ES-I3 (cell line): ENCODE results near the gene METAP1.
"Not testable (repeated sequence)": the region's sequence is repeated elsewhere in the genome, so short reads cannot be mapped to it uniquely, and the experiment has no call there.

ENCODE experiments used
- H3K36me3 ChIP-seq: 2 replicates; pipeline ENCODE4 v1.6.1; 2013; ENCODE audit warnings: mild to moderate bottlenecking, low read length, control low read depth, moderate library complexity; ENCODE audit not compliant: insufficient read depth
- H3K4me1 ChIP-seq: 2 replicates; pipeline ENCODE4 v1.6.1; 2013; ENCODE audit warnings: mild to moderate bottlenecking, control low read depth, low read length; ENCODE audit not compliant: insufficient read depth
- H3K9ac ChIP-seq: 2 replicates; pipeline ENCODE4 v1.6.1; 2013; ENCODE audit warnings: low read depth, mild to moderate bottlenecking, low read length, moderate library complexity
- H3K9me3 ChIP-seq: 2 replicates; pipeline ENCODE4 v1.6.1; 2013; ENCODE audit warnings: mild to moderate bottlenecking, low read length, moderate library complexity; ENCODE audit not compliant: control insufficient read depth, insufficient read depth

METAP1 gene

DNA sequence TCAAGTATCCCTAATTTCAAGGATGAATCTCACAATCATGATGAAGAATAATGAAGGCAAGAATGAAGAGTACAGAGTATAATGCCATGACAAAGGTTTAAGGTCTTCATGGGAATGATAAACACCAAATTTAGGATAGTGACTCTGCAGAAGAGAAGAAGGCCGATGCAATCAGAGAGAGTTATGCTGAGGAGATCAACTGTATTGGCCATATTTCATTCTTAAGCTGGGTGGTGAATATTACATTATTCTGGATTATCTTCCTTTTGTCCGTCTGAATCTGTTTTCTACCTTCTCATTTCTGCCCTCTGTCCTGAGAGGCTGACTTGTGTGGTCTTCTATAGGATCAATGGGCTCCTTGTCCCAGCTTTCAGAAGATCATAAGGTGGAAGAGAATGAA, 7.8 kb upstream of the METAP1 start:
- no peaks in the 10 kb centered on the region for H3K9me3 ChIP-seq

DNA sequence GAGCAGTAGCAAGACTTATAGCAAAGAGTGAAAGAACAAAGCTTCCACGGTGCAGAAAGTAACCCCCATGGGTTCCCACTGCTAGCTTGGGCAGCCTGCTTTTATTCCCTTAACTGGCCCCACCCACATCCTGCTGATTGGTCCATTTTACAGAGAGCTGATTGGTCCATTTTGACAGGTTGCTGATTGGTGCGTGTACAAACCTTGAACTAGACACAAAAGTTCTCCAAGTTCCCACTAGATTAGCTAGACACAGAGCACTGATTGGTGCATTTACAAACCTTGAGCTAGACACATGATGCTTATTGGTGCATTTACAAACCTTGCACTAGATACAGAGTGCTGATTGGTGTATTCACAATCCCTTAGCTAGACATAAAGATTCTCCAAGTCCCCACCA, 2.7 kb upstream of the METAP1 start:
- H3K9ac ChIP-seq, H3K36me3 ChIP-seq, H3K4me1 ChIP-seq, H3K9me3 ChIP-seq: not testable (repeated sequence)

More for the DNA sequence above, 7.8 kb upstream of the METAP1 start:
- no peaks in the 10 kb centered on the region; the same call in 1 of the 2 replicates for H3K36me3 ChIP-seq
- no peaks in the 10 kb centered on the region for H3K4me1 ChIP-seq
- no peak overlapping the region for H3K9ac ChIP-seq

DNA sequence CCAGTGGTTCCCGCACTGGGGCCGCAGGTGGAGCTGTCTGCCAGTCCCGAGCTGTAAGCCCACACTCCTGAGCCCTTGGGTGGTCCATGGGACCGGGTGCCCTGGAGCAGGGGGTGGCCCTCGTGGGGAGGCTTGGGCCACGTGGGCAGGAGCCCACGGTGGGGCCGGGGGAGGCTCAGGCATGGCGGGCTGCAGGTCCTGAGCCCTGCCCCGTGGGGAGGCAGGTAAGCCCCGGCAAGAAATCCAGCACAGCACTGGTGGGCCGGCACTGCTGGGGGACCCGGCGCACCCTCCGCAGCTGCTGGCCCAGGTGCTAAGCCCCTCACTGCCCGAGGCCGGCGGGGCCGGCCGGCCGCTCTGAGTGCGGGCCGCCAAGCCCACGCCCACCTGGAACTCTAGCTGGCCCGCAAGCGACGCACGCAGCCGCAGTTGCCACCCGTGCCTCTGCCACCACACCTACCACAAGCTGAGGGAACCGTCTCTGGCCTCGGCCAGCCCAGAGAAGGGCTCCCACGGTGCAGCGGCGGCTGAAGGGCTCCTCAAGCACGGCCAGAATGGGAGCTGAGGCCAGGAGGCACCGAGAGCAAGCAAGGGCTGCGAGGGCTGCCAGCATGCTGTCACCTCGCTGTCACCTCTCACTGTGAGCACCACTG, 2.0 kb upstream of the METAP1 start:
- H3K9ac ChIP-seq, result no peak overlapping the region
- H3K36me3 ChIP-seq, result no peaks in the 10 kb centered on the region; the same call in 1 of the 2 replicates
- H3K9me3 ChIP-seq, result no peaks in the 10 kb centered on the region
- peaks cover 9% of the 10 kb centered on the region for H3K4me1 ChIP-seq

DNA sequence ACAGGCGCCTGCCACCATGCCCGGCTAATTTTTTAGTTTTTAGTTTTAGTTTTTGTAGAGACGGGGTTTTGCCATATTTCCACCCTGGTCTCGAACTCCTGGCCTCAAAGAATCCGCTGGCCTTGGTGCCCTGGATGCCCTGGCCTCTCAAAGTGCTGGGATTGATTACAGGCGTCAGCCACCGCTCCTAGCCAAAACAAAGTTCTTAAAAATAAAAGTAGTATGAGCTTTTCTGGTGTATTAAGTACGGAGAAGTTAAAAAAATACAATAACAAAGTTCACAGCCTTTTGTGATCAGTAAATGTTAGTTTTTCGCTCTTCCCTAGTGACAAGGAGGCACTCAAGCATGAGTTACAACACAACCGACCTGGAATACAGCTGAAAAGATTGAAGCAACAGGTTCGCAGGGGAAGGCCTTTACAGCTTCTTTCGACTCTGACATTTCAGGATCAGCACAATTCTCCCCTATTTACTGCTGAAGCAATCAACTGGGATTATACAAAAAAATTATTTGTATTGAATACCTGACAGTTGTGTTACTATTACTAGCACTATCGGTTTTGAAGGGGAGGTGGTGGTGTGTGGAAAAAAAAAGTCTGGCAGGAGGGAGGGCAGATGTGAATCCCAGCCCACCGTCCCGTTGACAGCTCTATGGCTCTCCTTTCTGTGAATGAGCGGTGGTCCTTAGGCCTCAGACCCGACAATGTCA, 893 bp upstream of the METAP1 start:
- no peaks in the 10 kb centered on the region for H3K9me3 ChIP-seq
- no peaks in the 10 kb centered on the region for H3K36me3 ChIP-seq
- H3K9ac ChIP-seq, result peak overlapping the region; percentile 67
- H3K4me1 ChIP-seq, result peaks cover 9% of the 10 kb centered on the region

DNA sequence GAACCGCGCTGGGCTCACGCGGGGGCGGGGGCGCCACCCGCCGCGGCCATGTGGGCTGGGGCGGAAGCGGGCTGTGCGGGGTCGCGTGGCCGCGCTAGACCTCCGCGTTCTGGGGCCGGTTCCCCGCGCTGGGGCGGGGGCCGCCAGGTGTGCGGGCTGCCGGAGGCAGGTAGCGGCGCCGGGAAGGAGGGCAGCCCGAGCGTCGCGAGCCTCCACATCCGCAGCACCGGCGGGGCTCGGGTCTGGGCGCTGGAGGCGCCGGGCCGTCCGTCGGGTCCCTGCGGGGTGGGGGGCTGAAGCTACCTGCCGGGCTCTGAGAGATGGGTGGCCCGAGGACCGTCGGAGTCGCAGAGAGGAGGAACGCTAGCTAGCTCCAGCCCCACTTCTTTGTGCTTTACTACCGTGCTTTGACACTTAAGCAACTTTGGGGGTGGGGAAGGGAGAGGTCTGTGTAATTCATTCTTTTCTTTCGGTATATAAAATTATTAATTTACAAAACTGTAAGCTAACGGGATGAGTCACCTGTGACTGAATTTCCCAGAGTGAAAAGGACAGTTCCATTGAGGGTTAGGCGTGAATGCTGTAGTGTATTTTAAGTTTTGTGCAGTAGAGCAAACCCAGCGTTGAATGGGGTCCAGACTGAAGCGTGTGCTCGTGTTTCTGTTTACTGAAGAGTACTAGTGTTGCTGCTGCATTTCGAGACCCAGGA, 689 bp downstream of the METAP1 start:
- Histone ChIP-seq H3K9me3 (no peaks in the 10 kb centered on the region), H3K36me3 (no peaks in the 10 kb centered on the region), H3K9ac (peak overlapping the region; percentile 98), H3K4me1 (peaks cover 9% of the 10 kb centered on the region)

DNA sequence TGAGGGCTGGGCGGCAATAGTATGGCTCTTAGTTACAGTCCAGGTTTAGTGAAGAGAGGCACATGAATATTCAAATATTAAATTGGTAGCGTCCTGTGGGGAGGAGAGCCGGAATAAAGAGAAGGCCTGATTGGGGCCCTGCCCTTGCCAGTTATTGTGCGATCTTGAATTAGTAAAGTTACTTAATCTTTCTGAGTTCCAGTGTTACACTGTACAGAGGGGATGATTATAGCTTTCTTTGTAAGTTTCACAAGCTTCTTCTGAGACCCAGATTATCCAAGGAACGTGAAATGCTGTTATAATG, 1.2 kb downstream of the METAP1 start:
- Histone ChIP-seq H3K9me3 (no peaks in the 10 kb centered on the region), H3K4me1 (peaks cover 9% of the 10 kb centered on the region), H3K36me3 (no peaks in the 10 kb centered on the region), H3K9ac (peak overlapping the region; percentile 98; the same call in 1 of the 2 replicates)

DNA sequence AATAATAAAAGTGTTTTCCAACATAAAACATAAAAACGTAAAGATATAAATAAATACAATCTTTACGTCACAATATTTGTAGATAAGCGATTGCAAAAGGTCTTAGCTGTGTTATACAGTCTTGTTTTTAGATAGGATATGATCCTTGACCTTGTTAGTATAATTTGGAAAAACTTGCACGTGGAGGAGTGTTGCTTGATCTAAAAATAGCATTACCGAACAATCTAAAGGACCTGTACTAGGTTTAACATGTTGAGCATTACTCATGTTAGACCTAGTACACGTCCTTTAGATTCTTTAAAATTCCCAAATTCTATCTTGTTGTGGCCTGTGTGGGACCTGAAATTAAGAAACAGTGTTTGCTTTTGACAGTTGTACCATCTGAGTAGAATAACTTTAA, 1.6 kb downstream of the METAP1 start:
- Histone ChIP-seq H3K36me3 (no peaks in the 10 kb centered on the region), H3K9ac (no peak overlapping the region; the same call in 1 of the 2 replicates), H3K4me1 (peaks cover 11% of the 10 kb centered on the region), H3K9me3 (no peaks in the 10 kb centered on the region)

DNA sequence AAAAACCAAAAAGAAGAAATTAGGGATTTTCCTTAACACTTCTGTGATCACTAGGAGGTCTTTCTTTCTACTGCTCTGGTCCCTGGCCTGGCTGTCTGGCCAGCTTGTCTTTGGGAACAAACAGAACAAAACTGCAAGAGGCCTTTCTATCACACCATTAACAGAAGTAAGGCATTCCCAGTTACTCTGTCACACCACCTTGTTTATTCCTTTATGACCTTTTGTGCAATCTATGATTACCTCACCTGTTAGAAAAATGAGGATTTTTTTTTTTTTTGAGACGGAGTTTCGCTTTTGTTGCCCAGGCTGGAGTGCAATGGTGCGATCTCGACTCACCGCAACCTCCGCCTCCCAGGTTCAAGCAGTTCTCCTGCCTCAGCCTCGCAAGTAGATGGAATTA, 3.0 kb downstream of the METAP1 start:
- Histone ChIP-seq H3K9ac (no peak overlapping the region), H3K9me3 (no peaks in the 10 kb centered on the region), H3K4me1 (peaks cover 20% of the 10 kb centered on the region)

DNA sequence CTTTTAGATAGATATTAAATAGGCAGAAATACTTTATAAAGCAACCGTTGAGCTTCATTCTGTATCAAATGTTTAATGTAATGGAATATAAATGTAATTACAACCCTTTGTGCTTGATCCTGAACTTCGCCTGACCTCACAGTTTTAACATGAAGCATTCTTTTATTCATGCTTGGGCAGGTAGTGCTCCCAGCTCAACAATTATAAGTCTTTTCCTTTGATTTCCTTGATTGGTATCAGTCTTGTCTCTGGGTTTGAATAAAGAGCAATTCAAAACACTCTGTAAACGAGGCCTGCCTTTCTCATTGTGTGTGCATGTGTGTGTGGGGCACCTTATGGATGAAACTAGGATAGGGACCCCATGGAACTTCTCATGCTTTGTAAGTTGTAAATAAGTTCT, 6.8 kb downstream of the METAP1 start:
- Histone ChIP-seq H3K36me3 (no peaks in the 10 kb centered on the region), H3K4me1 (peaks cover 15% of the 10 kb centered on the region), H3K9ac (no peak overlapping the region), H3K9me3 (no peaks in the 10 kb centered on the region)

More for the DNA sequence above, 3.0 kb downstream of the METAP1 start:
- H3K36me3 ChIP-seq, result no peaks in the 10 kb centered on the region

DNA sequence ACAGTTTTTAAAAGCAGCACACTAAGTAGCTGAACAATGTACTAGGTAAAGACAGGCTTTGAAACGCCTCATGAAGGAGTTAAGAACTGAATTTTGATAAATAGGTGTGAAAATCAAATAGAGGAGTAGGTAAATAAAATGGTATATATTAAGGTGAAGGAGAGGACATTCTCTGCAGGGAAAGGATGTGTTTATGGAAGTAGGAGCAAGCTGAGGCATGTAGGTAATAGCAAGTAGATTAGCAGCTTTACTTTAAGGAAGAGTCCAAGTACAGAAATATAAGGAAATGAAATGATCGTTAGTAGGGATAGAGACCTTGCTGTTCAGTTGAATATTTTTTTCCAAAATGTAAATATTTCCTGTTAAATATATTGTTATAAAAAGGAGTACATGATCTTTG, 12.5 kb downstream of the METAP1 start:
- Histone ChIP-seq H3K9ac (no peak overlapping the region), H3K4me1 (peaks cover 9% of the 10 kb centered on the region; the same call in 1 of the 2 replicates), H3K36me3 (no peaks in the 10 kb centered on the region), H3K9me3 (peaks cover 8% of the 10 kb centered on the region)

DNA sequence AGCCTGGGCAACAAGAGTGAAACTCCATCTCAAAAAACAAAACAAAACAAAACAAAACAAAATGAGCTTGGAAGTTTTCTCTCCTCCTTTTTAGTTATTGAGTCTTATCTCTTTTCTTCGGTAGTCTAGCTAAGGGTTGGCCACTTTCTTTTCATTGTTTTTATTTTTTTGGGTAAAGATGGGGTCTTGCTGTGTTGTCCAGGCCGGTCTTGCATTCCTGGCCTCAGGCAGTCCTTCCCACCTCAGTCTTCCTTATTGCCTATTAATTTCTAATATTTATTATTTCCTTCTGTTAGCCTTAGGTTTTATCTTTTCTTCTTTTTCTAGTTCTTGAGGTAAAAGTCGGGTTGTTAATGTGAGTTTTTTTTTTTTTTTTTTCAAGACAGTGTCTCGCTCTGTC, 16.4 kb downstream of the METAP1 start:
- Histone ChIP-seq H3K4me1 (peaks cover 12% of the 10 kb centered on the region; the same call in 1 of the 2 replicates), H3K9me3 (peaks cover 10% of the 10 kb centered on the region), H3K36me3 (no peaks in the 10 kb centered on the region; the same call in 1 of the 2 replicates), H3K9ac (no peak overlapping the region)

DNA sequence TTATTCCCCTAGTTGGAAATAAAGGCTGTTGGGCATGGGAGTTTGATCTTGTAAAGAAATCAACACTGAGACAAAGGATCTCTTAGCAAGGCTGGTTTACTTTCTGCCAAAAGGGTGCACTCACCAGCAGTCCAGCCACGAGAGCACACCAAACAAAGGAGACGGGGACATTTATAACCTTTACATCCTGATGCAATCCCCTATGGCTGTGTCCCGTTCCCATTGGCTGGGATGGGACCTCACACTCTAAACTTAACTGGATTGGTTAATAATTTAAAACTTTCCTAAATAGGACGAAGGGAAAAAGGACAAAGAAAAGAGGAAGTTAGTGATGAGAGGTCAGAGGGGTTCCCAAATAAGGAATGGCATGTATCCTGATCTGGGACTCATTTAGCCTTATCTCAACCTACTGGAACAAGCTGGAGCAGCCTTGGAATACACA, 17.9 kb downstream of the METAP1 start:
- H3K4me1 ChIP-seq, result peaks cover 5% of the 10 kb centered on the region; the same call in 1 of the 2 replicates
- no peak overlapping the region for H3K9ac ChIP-seq
- peaks cover 3% of the 10 kb centered on the region for H3K36me3 ChIP-seq
- H3K9me3 ChIP-seq, result peaks cover 10% of the 10 kb centered on the region

DNA sequence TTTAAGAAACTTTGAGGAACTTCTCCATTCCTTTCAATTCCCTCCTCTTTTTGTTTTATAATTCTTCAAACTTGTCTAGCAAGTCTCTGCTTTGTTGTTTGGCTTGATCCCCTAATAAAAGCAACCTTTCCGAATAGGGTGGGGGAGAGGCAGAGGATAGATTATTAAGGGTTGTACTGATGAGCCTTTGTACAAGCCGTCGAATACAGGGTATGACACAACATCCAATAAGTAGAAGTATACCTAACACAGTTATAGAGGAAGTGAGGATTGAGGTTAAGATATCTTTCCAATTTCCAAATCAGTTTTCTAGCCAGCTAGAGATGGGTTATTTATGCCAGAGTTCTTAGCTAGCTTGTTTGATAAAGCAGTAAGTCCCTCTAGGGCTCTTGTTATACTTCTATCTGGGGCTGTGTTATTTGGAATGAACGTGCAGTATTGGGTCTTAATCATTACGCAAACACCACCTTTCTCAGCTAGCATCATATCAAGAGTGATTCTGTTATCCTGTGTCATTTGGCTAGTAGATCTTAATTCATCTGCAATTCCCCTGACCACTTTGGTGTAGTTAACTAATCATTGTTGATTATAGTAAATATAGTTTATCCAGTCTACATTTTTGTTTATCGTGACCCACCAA, 18.5 kb downstream of the METAP1 start:
- Histone ChIP-seq H3K36me3 (peaks cover 3% of the 10 kb centered on the region), H3K9ac (no peak overlapping the region), H3K4me1 (peaks cover 5% of the 10 kb centered on the region; the same call in 1 of the 2 replicates), H3K9me3 (peaks cover 10% of the 10 kb centered on the region)

DNA sequence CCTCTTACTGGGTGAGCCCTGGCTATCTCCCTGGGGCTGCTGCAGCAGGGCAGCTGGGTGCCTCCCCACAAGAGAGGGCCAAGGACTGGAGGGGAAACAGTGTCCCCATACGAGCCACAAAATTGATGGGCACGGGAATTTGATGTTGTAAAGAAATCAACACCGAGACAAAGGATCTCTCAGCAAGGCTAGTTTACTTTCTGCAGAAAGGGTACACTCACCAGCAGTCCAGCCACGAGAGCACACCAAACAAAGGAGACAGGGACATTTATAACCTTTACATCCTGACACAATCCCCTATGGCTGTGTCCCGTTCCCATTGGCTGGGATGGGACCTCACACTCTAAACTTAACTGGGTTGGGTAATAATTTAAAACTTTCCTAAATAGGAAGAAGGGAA, 25.9 kb downstream of the METAP1 start:
- H3K4me1 ChIP-seq, result peaks cover 2% of the 10 kb centered on the region; the same call in 1 of the 2 replicates
- H3K9me3 ChIP-seq, result peaks cover 19% of the 10 kb centered on the region
- no peak overlapping the region for H3K9ac ChIP-seq
- H3K36me3 ChIP-seq, result peaks cover 3% of the 10 kb centered on the region
